ENCODE results near the gene PRKAR1B.
"Not testable (repeated sequence)": the region's sequence is repeated elsewhere in the genome, so short reads cannot be mapped to it uniquely, and the experiment has no call there.

The PRKAR1B gene

DNA sequence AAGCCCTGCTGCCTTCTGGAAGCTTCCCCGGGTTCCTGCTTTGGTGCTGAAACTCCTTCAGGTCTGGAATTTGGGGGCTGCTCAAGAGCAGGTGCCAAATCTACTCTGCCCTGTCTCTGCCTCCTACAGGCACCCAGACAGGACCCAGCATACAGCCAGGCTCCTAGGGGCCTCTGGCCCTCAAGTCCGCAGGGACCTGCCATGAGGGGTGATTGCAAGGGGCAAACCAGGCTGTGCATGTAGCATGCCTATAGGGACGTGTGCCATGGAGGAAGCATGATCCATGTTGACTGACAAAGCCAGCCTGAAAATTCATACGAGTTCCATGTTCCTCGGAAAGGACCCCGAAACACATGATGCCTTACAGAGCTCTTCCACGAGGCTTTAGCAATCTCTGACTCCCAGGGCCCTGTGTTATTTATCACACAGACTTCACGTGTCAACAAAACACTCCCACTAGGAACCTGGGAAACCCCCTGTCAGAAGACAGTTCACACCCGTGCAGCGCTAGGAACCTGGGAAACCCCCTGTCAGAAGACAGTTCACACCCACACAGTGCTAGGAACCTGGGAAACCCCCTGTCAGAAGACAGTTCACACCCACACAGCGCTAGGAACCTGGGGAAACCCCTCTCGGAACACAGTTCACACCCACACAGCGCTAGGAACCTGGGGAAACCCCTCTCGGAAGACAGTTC, 75.9 kb downstream of the PRKAR1B start:
- DNase-seq (ENCODE audit: extremely low read depth in 1 of 2, low read depth in 1 of 2): no peak

DNA sequence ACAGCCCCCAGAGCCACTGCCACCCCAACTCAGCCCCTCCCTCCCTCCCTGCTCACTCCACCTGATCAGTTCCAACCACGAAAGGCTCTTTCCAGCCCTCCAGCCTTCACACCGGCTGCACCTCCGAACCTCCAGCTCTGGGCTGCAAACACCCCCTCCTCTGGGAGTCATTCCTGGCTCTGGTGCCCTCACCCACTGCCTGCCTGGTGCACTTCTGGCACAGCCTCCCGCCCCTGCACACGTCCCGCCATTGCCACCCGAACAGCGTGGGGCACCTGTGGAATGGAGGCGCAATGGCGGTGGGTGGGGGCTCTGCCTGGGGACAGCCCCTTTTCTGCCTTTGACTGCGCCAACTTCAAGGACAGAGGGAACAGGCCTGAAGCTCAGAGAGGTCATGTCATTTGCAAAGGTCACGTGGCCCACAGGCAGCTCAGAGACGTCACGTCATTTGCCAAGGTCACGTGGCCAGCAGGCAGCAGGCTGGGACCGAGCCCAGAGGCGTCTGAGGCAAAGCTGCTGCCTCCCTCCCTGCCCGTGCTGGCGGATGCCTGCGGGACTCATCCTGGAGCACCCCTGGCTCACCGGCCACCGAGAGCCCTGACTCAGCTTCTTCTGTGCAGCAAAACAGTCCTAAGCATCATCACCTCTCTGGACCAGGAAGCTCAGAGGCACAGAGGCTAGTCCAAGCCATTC, 76.6 kb downstream of the PRKAR1B start:
- no peak for DNase-seq (ENCODE audit: extremely low read depth in 1 of 2, low read depth in 1 of 2)

- DNase-seq (ENCODE audit: extremely low read depth in 1 of 2, low read depth in 1 of 2): no peak
Observed at GRCh38 chr7:646951-647350, 80.1 kb downstream of the PRKAR1B start.

DNA sequence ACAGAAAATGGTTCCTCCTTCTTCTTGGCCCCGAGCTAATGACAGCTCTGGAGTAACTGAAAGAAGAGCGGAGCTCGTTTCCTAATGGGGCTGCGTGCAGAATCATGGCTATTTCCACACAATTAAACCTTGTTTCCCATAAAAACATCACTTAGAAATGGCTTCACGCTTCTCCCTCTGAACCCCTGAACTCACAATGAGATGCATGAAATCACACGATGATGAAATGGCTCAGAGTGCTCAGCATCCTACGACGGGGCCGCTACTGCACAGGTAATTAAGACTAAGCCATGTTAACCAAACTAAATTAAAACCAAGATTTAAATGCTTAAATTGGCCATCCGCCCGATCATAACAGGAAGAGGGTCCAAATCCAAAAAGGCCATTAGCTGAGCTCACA, 80.6 kb downstream of the PRKAR1B start:
- DNase-seq (ENCODE audit: extremely low read depth in 1 of 2, low read depth in 1 of 2): no peak

DNA sequence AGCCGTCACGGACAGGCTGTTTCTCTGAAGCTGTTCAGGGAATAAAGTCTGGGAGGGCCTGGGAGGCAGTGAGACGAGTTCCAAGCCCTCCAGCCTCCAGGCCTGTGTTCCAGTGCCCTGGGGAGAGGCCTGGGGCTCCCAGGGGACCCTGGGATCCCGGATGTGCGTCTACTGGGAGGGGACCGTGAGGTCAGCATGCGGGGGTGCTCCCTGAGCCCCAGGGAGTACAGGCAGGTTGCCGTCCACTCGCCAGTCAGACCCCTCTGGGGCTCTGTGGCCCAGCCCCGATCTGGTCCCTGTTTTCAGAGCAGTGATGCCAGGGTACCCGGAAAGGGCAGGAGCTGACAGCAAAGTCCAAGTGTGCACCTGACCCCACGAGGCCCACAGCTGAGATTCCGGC, 81.5 kb downstream of the PRKAR1B start:
- no peak for DNase-seq (ENCODE audit: extremely low read depth in 1 of 2, low read depth in 1 of 2)

DNA sequence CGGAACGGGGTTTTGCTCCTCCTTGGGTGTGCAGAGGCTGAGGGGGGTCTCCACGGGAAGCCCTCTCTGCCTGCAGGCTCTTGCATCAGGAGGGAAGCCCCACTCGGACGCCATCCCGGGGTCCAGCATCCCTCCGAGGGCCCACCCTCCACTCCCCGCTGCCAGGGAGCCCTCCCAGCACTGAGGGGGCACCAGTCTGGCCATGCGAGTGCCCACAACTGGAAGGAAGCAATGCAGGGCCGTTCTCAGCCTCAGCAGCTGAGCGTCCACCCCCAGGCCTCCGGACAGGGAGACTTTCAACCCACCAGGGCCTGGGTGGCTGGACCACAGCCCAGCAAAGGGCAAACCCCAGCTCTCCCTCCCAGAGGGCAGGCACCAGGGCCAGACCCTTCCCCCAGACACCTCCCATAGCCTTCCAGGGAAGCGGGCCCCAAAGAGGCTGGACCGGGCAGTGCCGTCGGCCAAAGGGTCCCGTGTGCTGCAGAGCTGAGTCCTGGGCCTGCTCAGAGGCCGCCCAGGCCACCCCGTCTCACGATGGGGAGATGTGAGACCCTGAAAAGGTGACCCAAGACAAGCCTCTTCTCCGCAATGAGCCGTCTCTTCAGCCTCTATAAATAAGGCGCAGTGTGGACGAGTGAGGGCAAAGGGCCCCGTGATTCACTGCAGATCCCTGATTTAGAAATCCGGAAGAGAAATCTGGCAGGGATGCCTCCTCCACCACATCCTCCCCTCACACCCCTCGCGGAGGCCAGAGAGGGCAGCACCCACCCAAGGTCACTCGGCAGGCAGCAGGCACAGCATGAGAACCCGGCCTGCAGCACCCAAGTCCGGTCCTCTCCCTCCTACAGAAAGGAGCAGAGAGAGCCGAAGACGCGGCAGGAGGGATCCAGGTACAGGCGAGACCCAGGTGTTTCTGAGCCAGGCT, 82.4 kb downstream of the PRKAR1B start:
- DNase-seq (ENCODE audit: extremely low read depth in 1 of 2, low read depth in 1 of 2): no peak

DNA sequence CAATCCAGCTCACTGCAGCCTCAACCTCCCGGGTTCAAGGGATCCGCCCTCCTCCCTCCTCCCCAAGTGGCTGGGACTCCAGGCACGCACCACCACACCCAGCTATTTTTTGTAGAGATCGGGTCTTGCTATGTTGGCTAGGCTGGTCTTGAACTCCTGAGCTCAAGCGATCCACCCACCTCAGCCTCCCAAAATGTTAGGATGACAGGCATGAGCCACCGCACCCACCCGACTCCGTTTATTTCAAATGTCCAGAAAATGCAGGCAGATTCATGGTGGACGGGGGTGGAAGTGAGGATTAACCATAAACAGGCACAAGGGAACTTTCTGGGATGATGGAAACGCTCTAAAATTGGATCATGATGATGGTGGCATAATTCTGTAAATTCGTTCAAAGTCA, 85.1 kb downstream of the PRKAR1B start:
- no peak for DNase-seq (ENCODE audit: extremely low read depth in 1 of 2, low read depth in 1 of 2)

- no peak for DNase-seq (ENCODE audit: extremely low read depth in 1 of 2, low read depth in 1 of 2)
Observed at GRCh38 chr7:641269-641671, 85.8 kb downstream of the PRKAR1B start.

DNA sequence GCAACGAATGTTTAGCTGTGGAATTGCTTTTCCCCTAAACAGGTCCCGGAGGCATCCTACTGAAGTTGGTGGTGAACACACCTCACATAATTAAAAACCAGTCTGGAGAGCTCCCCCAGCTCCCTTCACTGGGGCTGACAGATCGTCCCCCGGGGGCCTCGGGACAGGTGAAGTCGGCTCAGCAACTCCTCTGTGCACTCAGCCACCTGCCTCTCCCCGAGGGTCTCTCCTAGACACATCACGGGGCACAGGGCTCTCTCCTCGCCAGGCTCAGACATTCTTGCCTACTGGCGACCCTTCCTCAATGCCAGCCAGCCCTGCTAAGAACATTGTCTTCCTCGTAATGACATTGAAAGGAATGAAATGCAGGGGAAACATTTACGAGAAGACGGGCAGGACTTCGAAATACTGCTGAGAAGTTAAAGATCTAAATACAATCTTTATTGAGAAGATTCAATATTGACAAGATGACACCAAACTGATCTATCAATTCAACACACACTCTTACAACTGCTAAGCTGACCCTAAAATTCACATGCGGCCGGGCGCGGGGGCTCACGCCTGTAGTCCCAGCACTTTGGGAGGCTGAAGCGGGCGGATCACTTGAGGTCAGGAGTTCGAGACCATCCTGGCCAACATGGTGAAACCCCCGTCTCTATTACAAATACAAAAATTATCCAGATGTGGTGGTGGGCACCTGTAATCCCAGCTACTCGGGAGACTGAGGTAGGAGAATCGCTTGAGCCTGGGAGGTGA, 88.6 kb downstream of the PRKAR1B start:
- no peak for DNase-seq (ENCODE audit: extremely low read depth in 1 of 2, low read depth in 1 of 2)

- no peak for DNase-seq (ENCODE audit: extremely low read depth in 1 of 2, low read depth in 1 of 2)
Observed at GRCh38 chr7:637826-638225, 89.3 kb downstream of the PRKAR1B start.

- DNase-seq (ENCODE audit: extremely low read depth in 1 of 2, low read depth in 1 of 2): no peak
Observed at GRCh38 chr7:636396-636795, 90.7 kb downstream of the PRKAR1B start.

- DNase-seq (ENCODE audit: extremely low read depth in 1 of 2, low read depth in 1 of 2): not testable (repeated sequence)
Observed at GRCh38 chr7:635687-636382, 91.2 kb downstream of the PRKAR1B start.

GRCh38 chr7:635227-635626, 91.9 kb downstream of the PRKAR1B start:
- no peak for DNase-seq (ENCODE audit: extremely low read depth in 1 of 2, low read depth in 1 of 2)

DNA sequence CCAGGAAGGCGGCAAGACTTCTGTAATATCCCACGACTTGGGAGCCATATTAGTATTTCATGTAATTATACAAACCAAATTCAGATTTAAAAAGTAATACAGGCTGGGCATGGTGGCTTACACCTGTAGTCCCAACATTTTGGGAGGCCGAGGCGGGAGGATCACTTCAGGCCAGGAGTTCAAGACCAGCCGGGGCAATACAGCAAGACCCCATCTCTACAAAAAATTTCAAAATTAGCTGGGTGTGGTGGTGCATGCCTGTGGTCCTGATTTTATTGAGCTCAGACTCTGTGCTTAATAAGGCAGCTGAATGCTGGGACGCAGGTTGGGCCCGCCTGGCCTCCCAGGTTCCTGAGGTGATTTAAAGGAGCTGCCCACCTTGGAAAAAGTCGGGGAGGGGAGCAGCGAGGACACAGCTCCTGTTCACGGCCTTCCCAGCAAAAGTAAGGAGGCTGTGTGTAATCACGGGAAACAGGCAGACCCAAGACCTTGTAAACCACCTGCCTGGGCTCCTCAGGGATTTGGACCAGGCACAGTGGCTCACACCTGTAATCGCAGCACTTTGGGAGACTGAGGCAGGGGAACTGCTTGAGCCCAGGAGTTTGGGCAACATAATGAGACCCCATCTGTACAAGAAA, 93.6 kb downstream of the PRKAR1B start:
- DNase-seq (ENCODE audit: extremely low read depth in 1 of 2, low read depth in 1 of 2): no peak

DNA sequence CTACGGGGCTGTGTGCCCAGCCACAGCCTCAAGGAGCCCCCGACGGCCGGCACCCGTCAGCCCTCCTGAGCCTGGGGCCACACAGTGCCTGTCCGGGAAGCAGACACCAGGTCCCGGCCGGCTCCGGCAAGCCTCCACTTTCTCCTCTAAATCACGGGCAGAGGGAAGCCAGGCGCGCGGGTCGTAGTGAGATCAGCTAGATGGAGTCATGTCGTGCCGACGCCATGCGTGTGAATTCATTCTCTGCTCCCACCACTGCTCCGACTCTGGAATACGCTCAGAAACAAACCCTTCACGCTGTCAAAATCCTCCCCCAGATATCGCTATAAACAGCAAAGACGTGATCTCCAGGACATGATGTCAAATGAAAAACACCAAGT, 94.3 kb downstream of the PRKAR1B start:
- no peak for DNase-seq (ENCODE audit: extremely low read depth in 1 of 2, low read depth in 1 of 2)

DNA sequence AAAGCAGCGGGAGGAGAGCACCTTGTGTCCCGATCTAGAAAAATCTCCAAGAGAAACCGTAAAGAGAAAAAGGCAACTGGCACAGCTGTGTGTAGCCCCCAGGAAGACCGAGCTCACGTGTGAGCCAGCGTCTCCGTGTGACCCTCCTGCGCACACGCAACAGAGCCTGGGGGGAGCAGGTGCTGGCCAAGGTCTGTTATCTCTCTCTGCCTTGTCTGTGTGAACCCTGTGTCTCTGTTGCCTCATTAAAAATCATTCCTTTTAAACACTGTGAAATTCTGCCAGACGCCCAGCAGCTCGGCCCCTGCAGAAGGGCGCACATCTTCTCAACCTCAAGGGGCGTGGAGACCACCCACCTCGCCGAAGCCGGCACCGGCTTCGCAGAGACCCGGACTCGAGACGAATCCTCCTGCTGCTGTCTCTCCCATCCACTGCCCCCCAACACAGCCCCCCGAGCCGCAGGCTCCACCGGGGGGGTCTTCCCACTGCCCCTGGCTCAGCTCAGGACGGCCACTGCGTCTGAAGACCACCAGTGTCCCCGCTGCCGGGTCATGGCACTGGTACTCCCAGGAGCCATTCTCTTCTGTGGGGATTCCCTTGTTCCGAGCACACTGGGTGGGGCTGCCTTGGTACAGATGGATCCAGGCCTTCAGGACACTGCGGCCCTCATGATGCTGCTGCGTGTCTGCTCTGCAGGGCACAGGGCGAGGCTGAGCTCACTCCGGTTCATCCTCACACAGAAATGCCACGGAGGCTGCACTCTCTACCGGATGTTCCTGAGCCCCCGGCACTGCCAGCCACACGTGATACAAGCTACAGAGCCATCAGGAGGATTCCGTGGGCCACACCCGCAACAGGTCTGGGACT, 94.9 kb downstream of the PRKAR1B start:
- DNase-seq (ENCODE audit: extremely low read depth in 1 of 2, low read depth in 1 of 2): no peak

DNA sequence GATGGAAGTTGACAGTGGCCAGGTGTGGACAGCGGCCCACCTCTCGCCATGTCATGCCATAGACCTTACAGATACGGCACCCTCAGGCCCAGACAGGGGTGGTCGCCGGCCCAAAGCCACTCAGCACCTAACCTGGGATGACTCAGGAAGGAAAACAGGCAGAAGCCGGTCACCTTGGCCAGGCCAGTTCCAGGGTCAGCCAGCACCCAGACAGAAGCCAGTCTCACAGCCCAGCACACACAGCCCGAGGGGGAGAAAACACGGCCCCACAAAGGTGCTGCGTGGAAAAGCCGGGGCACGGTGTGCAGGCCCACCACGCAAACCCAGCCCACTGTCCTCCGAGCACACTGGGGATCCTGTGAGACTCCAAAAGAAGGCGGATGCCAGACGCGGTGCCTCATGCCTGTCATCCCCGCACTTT, 95.8 kb downstream of the PRKAR1B start:
- DNase-seq (ENCODE audit: extremely low read depth in 1 of 2, low read depth in 1 of 2): no peak

DNA sequence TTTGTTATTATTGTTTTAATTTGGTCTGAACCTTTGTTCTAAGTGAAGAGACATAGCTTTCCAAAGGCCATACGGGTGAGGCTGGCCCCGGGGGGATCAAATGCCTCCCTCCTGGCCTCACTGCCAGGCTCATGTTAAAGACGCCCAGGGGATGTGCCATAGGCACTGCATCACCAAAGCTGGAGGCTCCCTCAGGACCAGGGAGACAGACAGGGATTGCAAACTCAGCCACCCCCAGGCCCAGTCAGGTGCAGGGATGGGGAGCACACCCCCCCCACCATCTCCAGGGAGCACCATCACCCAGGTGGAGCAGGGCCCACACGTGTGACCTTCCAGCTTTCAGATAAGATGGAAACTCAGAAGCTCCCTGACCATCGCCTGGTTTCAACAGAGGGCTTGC, 96.5 kb downstream of the PRKAR1B start:
- no peak for DNase-seq (ENCODE audit: extremely low read depth in 1 of 2, low read depth in 1 of 2)

DNA sequence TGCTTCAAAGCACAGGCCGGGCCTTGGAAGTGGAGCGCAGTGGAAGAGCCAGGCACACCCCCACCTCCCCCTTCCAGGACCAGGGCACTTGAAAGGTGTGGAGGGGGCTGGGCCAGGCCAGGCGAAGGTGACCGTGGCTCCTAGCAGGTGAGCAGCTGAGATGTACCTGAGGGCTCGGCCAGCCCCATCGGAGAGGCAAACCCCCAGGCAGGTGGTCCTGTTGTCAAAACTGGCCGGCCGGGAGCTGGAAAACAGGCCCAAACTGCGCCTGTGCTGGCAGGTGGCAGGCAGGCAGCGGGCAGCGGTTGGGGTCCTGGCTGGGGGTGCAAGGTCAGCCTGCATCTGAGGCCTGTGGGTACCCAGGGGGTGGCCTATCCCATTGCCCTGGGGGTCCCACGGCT, 97.0 kb downstream of the PRKAR1B start:
- DNase-seq (ENCODE audit: extremely low read depth in 1 of 2, low read depth in 1 of 2): no peak

All from activated CD8-positive, alpha-beta memory T cell treated with anti-CD3 and anti-CD28 coated beads for 1 hour (primary cell).